Osteocyte (in vitro differentiated cells): Measurements from ENCODE around the gene TNFRSF21. TPM values are rescaled to one million over a fixed set of nuclear protein-coding genes. Genes with fewer than 3 reads are reported as not detected.

Source experiments
- DNase-seq: peaks from one replicate; pipeline ENCODE4 v3.0.0; 2021; ENCODE audit warnings: mixed read lengths; ENCODE audit not compliant: unreplicated experiment; ENCODE audit errors: extremely low spot score
- H3K27ac Mint-ChIP-seq: one replicate; pipeline ENCODE4 v1.8.0; 2021; ENCODE audit warnings: mild to moderate bottlenecking, mixed read lengths; ENCODE audit not compliant: unreplicated experiment
- H3K27me3 Mint-ChIP-seq: one replicate; pipeline ENCODE4 v1.8.0; 2021; ENCODE audit warnings: mixed read lengths; ENCODE audit not compliant: unreplicated experiment
- H3K36me3 Mint-ChIP-seq: one replicate; pipeline ENCODE4 v1.8.0; 2021; ENCODE audit warnings: mixed read lengths; ENCODE audit not compliant: unreplicated experiment
- H3K4me1 Mint-ChIP-seq: one replicate; pipeline ENCODE4 v1.8.0; 2021; ENCODE audit warnings: mixed read lengths; ENCODE audit not compliant: unreplicated experiment
- H3K4me3 Mint-ChIP-seq: one replicate; pipeline ENCODE4 v1.8.0; 2021; ENCODE audit warnings: mild to moderate bottlenecking, moderate library complexity, mixed read lengths; ENCODE audit not compliant: unreplicated experiment
- H3K9me3 Mint-ChIP-seq: one replicate; pipeline ENCODE4 v1.8.0; 2021; ENCODE audit warnings: mixed read lengths; ENCODE audit not compliant: unreplicated experiment
- total RNA-seq: library from RNA; stranded (reverse); gene quantifications from 2 replicates; pipeline ENCODE4 v1.2.1, GENCODE V29; 2021
- TF ChIP-seq, protein P1 (sequence below): fragments of 200-600 bp; sonication (generic); IDR thresholded peaks from 2 replicates; pipeline ENCODE4 v1.5.0; 2021; ENCODE audit warnings: antibody characterized with exemption, mild to moderate bottlenecking, moderate library complexity

Gene TNFRSF21
- total RNA-seq, 1 donor from 2014 or later: 2.5 TPM

DNA sequence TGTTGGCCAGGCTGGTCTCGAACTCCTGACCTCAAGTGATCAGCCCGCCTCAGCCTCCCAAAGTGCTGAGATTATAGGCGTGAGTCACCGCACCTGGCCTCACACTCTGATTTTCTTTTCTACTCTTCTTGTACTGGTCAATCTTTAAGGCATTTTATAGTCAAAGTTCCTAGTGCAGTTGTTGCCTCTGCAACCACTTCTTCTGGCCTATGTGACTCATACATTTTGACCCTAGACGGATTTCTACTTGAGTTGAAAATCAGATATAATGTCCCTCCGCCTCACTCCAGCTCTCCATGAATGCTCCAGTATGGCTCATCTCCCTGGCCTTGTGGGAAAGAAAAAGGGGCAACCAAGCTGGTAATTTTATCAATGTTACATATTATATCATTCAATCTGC, 42.4 kb downstream of the TNFRSF21 start:
- H3K36me3 Mint-ChIP-seq: no peaks in the 10 kb centered on the region
- TF ChIP-seq, protein P1, sequence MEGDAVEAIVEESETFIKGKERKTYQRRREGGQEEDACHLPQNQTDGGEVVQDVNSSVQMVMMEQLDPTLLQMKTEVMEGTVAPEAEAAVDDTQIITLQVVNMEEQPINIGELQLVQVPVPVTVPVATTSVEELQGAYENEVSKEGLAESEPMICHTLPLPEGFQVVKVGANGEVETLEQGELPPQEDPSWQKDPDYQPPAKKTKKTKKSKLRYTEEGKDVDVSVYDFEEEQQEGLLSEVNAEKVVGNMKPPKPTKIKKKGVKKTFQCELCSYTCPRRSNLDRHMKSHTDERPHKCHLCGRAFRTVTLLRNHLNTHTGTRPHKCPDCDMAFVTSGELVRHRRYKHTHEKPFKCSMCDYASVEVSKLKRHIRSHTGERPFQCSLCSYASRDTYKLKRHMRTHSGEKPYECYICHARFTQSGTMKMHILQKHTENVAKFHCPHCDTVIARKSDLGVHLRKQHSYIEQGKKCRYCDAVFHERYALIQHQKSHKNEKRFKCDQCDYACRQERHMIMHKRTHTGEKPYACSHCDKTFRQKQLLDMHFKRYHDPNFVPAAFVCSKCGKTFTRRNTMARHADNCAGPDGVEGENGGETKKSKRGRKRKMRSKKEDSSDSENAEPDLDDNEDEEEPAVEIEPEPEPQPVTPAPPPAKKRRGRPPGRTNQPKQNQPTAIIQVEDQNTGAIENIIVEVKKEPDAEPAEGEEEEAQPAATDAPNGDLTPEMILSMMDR: no peak
- H3K9me3 Mint-ChIP-seq: no peaks in the 10 kb centered on the region
- DNase-seq: no peak
- no peak overlapping the region for H3K4me3 Mint-ChIP-seq
- H3K27ac Mint-ChIP-seq: no peak overlapping the region
- H3K27me3 Mint-ChIP-seq: no peaks in the 10 kb centered on the region
- no peaks in the 10 kb centered on the region for H3K4me1 Mint-ChIP-seq

DNA sequence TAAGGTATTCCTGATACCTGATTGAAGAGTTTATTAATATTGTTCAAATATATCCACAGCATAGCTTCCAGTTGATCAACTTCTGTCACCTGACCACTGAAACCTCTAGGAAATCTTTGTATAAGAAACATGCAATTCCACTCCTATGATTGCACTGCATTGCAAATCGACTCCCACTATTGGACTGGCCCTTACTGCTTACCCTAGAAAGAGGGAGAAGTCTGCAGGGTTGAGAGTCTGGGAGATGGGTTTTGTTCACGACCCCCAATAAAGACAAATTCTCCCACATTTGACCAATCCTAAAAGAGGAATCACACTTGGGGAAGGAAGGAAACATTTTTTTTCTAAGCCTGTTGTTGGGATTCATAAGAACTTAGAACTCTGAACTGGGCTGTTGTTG, 43.7 kb downstream of the TNFRSF21 start:
- Mint-ChIP-seq H3K4me1 (no peaks in the 10 kb centered on the region), H3K4me3 (no peak overlapping the region), H3K27ac (no peak overlapping the region), H3K9me3 (no peaks in the 10 kb centered on the region), H3K27me3 (peaks cover 3% of the 10 kb centered on the region), H3K36me3 (no peaks in the 10 kb centered on the region)
- TF ChIP-seq, protein P1: no peak
- DNase-seq: no peak

DNA sequence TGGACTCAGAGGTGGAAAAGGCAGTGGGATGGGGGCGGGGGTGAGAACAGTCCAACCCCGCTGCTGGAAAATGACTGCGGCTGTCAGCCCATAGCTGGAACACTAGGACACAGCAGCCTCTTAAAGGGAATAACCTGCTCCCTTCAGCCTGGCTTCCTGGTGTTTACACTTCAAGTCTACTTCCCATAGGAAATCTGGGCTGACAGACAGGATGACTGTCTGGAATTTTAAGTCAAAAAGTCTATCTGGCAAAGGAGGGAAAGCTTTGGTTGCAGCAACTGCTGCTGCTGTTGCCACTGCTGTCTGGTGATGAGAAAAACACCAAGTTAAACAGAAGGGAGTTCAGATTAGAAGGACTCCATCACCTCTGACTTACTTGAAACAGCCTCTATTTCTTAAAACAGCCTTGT, 44.9 kb downstream of the TNFRSF21 start:
- TF ChIP-seq, protein P1: no peak

DNA sequence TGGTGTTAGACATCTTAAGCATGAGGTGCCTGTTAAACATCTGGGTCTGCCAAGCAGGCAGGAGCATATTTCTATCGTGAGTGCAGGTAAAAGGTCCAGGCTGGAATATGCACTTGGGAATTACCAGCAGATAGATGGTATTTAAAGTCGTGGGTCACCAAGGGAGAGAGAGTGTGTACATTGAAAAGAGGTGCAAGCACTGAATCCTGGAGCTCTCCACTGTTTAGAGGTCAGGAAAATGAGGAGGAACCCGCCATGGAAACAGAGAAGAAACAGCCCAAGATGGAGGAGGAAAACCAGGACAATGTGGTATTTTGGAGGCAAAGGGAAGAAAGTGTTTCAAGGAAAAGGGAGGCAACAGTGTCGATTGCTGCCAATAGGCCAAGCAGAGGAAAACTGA, 46.4 kb downstream of the TNFRSF21 start:
- TF ChIP-seq, protein P1: no peak
- H3K27ac Mint-ChIP-seq: no peak overlapping the region
- H3K27me3 Mint-ChIP-seq: peaks cover 3% of the 10 kb centered on the region
- no peak overlapping the region for H3K4me3 Mint-ChIP-seq
- no peaks in the 10 kb centered on the region for H3K4me1 Mint-ChIP-seq
- no peaks in the 10 kb centered on the region for H3K9me3 Mint-ChIP-seq
- no peaks in the 10 kb centered on the region for H3K36me3 Mint-ChIP-seq
- no peak for DNase-seq

More for the DNA sequence above, 44.9 kb downstream of the TNFRSF21 start:
- no peak for DNase-seq
- H3K9me3 Mint-ChIP-seq: no peaks in the 10 kb centered on the region
- H3K27me3 Mint-ChIP-seq: peaks cover 3% of the 10 kb centered on the region
- no peaks in the 10 kb centered on the region for H3K4me1 Mint-ChIP-seq
- H3K27ac Mint-ChIP-seq: no peak overlapping the region
- no peak overlapping the region for H3K4me3 Mint-ChIP-seq
- no peaks in the 10 kb centered on the region for H3K36me3 Mint-ChIP-seq

DNA sequence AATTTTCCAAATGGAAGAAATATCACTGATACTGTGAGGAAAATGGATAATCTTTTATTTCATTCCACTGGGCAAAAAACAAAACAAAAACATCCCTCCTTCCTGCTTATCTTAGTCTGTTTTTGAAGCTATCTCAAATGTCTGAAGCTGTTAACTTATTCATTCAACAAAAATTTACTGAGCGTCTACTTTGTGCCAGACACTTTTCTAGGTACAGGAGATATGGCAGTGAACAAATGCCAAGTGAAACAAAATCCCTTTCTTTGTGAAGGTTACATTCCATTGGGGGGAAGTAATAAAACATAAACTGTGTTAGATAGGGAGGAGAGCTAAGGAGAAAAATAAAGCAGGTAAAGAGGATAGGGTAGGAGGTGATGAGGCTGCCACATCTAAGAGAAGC, 47.5 kb downstream of the TNFRSF21 start:
- no peak for DNase-seq
- no peak overlapping the region for H3K27ac Mint-ChIP-seq
- no peak overlapping the region for H3K4me3 Mint-ChIP-seq
- no peaks in the 10 kb centered on the region for H3K9me3 Mint-ChIP-seq
- no peaks in the 10 kb centered on the region for H3K36me3 Mint-ChIP-seq
- no peaks in the 10 kb centered on the region for H3K4me1 Mint-ChIP-seq
- TF ChIP-seq, protein P1: no peak
- H3K27me3 Mint-ChIP-seq: peaks cover 3% of the 10 kb centered on the region
